ENCODE data around the gene PROSER1.

Gene PROSER1

GRCh38 chr13:38981096-38981495 is 56.8 kb downstream of the PROSER1 start:
- H3K36me3 ChIP-seq: no peaks in the 10 kb centered on the region
- DNase-seq: no peak
- H3K27ac ChIP-seq: no peak overlapping the region
- TF ChIP-seq, protein P1, sequence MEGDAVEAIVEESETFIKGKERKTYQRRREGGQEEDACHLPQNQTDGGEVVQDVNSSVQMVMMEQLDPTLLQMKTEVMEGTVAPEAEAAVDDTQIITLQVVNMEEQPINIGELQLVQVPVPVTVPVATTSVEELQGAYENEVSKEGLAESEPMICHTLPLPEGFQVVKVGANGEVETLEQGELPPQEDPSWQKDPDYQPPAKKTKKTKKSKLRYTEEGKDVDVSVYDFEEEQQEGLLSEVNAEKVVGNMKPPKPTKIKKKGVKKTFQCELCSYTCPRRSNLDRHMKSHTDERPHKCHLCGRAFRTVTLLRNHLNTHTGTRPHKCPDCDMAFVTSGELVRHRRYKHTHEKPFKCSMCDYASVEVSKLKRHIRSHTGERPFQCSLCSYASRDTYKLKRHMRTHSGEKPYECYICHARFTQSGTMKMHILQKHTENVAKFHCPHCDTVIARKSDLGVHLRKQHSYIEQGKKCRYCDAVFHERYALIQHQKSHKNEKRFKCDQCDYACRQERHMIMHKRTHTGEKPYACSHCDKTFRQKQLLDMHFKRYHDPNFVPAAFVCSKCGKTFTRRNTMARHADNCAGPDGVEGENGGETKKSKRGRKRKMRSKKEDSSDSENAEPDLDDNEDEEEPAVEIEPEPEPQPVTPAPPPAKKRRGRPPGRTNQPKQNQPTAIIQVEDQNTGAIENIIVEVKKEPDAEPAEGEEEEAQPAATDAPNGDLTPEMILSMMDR (IDR thresholded peaks at IDR 0.05; ENCODE audit: low read depth, low read length): no peak
- H3K27me3 ChIP-seq (ENCODE audit: insufficient read depth, low read depth, severe bottlenecking): no peaks in the 10 kb centered on the region
- H3K4me3 ChIP-seq (ENCODE audit: low read depth, low read length): no peak overlapping the region
- H3K9me3 ChIP-seq (ENCODE audit: severe bottlenecking): no peaks in the 10 kb centered on the region

DNA sequence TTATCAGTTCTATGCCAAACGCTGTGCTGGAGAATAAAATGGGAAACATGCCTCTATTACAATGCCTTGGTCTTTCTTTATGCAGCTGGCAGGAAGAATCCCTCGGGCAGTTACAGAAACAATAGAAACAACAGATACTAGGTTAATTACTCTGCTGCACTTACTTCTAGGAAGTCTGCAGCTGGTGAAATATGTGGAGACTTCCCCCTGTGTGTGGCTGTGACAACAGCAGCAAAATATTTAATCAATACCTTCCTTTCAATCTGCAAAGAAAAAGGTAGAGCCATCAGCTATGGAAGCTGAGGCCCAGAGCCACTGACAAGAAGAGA is 57.2 kb downstream of the PROSER1 start:
- no peak for DNase-seq

DNA sequence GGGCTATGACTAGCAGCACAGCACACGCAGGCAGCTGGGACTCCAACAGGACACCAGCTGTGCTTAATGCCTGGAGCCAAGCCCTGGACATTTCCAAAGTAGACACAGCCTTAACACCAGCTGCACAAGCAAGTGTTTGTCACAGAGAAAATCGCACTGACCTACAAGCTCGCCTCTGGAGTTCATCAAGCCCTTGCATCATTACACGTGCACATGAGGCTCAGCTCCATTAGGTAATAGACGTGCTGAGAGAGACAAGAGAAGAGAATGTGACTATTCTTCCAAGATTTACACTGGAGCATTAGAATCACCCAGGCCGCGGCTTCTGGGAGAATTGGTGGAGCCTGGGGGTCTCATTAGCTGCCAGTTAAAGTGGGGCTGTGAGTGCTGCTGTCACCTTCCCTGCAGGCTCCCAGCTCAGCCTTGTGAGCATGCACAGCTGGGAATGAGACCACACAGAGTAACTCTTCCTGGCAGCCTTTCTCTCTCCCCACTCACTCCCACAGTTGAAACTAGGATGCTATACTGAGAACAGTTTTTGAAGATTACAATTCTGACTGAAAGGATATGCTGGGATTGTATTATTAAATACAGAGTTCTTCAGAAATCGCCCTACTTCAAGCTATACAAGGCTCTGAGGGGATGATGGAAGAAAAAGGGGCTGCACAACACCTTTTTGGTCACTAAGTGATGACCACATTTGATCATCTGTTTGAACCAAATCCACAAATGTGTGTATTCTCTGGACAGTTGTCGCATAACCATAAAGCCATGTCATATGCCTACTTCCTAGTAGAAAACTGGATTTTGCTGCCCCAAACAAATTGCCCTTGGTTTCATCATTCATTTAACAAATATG is 57.8 kb downstream of the PROSER1 start:
- H3K9me3 ChIP-seq (ENCODE audit: severe bottlenecking): no peaks in the 10 kb centered on the region
- no peaks in the 10 kb centered on the region for H3K36me3 ChIP-seq
- no peak overlapping the region for H3K27ac ChIP-seq
- no peak for DNase-seq
- no peaks in the 10 kb centered on the region for H3K27me3 ChIP-seq (ENCODE audit: insufficient read depth, low read depth, severe bottlenecking)
- TF ChIP-seq, protein P1 (IDR thresholded peaks at IDR 0.05; ENCODE audit: low read depth, low read length): no peak
- no peak overlapping the region for H3K4me3 ChIP-seq (ENCODE audit: low read depth, low read length)

More for the DNA sequence above, 57.2 kb downstream of the PROSER1 start:
- Histone ChIP-seq H3K36me3 (no peaks in the 10 kb centered on the region), H3K9me3 (ENCODE audit: severe bottlenecking) (no peaks in the 10 kb centered on the region), H3K27ac (no peak overlapping the region), H3K27me3 (ENCODE audit: insufficient read depth, low read depth, severe bottlenecking) (no peaks in the 10 kb centered on the region), H3K4me3 (ENCODE audit: low read depth, low read length) (no peak overlapping the region)
- TF ChIP-seq, protein P1 (IDR thresholded peaks at IDR 0.05; ENCODE audit: low read depth, low read length): no peak

DNA sequence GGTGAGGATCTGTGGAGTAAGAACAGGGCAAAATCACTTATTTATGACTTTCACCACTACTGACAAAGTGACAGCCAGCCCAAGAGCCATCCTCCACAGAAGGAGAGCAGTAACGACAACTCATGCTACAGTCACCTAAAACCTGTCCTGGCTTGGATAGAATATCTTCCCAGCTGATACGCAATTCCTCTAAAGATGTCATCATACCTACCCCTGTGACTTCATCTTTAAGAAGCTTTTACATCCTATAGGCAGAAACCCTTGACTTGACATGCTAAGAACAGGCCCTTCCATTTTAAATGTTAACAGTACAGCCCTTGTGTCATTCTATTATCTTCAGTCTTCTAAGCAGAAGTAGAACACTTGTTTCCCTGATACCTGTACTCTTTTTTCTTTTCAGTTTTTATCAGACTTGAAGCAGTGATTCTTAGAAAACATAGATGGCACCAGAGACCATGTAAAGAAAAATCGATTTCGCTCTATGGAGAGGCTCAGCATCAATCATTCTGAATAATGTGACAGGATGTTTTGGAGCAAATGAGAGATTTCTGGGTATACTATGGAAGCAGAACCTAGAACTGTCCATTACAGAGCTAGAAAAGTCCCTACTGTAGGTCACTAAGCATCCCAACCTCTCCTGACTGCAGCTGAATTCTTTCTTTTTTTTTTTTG is 67.4 kb downstream of the PROSER1 start:
- TF ChIP-seq, protein P1 (IDR thresholded peaks at IDR 0.05; ENCODE audit: low read depth, low read length): no peak
- Histone ChIP-seq H3K9me3 (ENCODE audit: severe bottlenecking) (no peaks in the 10 kb centered on the region), H3K27me3 (ENCODE audit: insufficient read depth, low read depth, severe bottlenecking) (no peaks in the 10 kb centered on the region)

GRCh38 chr13:38969187-38969586 is 68.7 kb downstream of the PROSER1 start:
- H3K27me3 ChIP-seq (ENCODE audit: insufficient read depth, low read depth, severe bottlenecking): no peaks in the 10 kb centered on the region
- no peaks in the 10 kb centered on the region for H3K36me3 ChIP-seq
- no peak overlapping the region for H3K27ac ChIP-seq
- H3K9me3 ChIP-seq (ENCODE audit: severe bottlenecking): no peaks in the 10 kb centered on the region
- TF ChIP-seq, protein P1 (IDR thresholded peaks at IDR 0.05; ENCODE audit: low read depth, low read length): no peak
- H3K4me3 ChIP-seq (ENCODE audit: low read depth, low read length): no peak overlapping the region
- no peak for DNase-seq

More for the DNA sequence above, 67.4 kb downstream of the PROSER1 start:
- H3K36me3 ChIP-seq: no peaks in the 10 kb centered on the region
- H3K4me3 ChIP-seq (ENCODE audit: low read depth, low read length): no peak overlapping the region
- no peak overlapping the region for H3K27ac ChIP-seq
- no peak for DNase-seq

All from WERI-Rb-1 (cell line).